ENCODE results near the gene FNDC3A.

FNDC3A gene

DNA sequence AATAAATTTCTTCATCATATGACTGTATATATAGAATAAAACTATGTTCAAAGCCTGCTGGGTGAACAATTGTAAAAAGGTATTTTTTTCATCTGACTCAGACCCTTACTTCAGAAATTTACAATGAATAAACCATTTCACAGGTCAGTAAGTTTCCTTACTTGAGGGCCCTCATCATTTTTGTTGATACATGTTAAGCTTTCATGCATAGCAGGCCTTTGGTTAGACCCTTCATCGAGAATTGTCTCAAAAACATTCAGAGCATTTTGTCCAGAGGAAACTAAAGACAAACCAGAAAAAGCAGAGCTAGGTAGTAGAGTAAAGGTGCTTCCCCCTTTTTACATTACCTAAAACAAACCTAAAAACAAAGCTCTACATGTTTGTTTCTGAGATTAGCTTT lies 46.2 kb downstream of the FNDC3A start:
- no peak for TF ChIP-seq POU2F2 (IDR thresholded peaks at IDR 0.05; ENCODE audit: low read depth, low read length)
- TF ChIP-seq SPI1 (IDR thresholded peaks at IDR 0.05; ENCODE audit: low read depth, low read length), result no peak
- TF ChIP-seq PAX5 (IDR thresholded peaks at IDR 0.05; ENCODE audit: insufficient read depth, low read length, severe bottlenecking), result no peak
- TF ChIP-seq POLR2AphosphoS5 (IDR thresholded peaks at IDR 0.05; ENCODE audit: low read depth, low read length), result no peak
- TF ChIP-seq TAF1 (IDR thresholded peaks at IDR 0.05; ENCODE audit: low read depth, low read length), result no peak
- TF ChIP-seq POLR2A (IDR thresholded peaks at IDR 0.05; ENCODE audit: low read depth, low read length), result no peak
- DNase-seq (ENCODE audit: insufficient read length, low spot score) (no peak), FAIRE-seq (no peak)

GRCh38 chr13:49022472-49023144 lies 46.9 kb downstream of the FNDC3A start:
- no peak for DNase-seq (ENCODE audit: insufficient read length, low spot score)
- TF ChIP-seq TAF1 (IDR thresholded peaks at IDR 0.05; ENCODE audit: low read depth, low read length) (no peak), POLR2AphosphoS5 (IDR thresholded peaks at IDR 0.05; ENCODE audit: low read depth, low read length) (no peak), POLR2A (IDR thresholded peaks at IDR 0.05; ENCODE audit: low read depth, low read length) (no peak), POU2F2 (IDR thresholded peaks at IDR 0.05; ENCODE audit: low read depth, low read length) (no peak), PAX5 (IDR thresholded peaks at IDR 0.05; ENCODE audit: insufficient read depth, low read length, severe bottlenecking) (no peak), SPI1 (IDR thresholded peaks at IDR 0.05; ENCODE audit: low read depth, low read length) (no peak)
- no peak for FAIRE-seq

DNA sequence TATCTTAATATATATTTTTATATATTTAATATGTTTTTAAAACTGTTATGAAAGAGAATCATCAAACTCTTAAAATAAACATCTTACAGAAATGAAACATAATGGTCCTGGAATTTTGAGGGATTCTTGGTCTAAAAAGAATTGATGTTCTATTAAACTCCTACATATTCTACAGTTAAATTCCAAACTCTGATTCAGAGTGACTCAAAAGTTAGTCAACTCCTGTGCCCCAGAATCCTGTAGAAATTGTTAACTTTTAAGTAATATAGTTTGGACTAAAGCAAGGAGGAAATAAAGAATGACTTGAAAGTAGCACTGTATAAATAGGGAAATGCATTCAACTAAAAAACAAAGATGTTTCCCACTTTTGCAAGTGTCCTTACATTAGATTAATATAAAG lies 47.7 kb downstream of the FNDC3A start:
- no peak for FAIRE-seq
- TF ChIP-seq PAX5 (IDR thresholded peaks at IDR 0.05; ENCODE audit: insufficient read depth, low read length, severe bottlenecking), result no peak
- no peak for TF ChIP-seq SPI1 (IDR thresholded peaks at IDR 0.05; ENCODE audit: low read depth, low read length)
- no peak for TF ChIP-seq POU2F2 (IDR thresholded peaks at IDR 0.05; ENCODE audit: low read depth, low read length)
- no peak for TF ChIP-seq POLR2AphosphoS5 (IDR thresholded peaks at IDR 0.05; ENCODE audit: low read depth, low read length)
- TF ChIP-seq POLR2A (IDR thresholded peaks at IDR 0.05; ENCODE audit: low read depth, low read length), result no peak
- no peak for TF ChIP-seq TAF1 (IDR thresholded peaks at IDR 0.05; ENCODE audit: low read depth, low read length)
- DNase-seq (ENCODE audit: insufficient read length, low spot score), result no peak

GRCh38 chr13:49026851-49027250 lies 51.1 kb downstream of the FNDC3A start:
- FAIRE-seq (no peak), DNase-seq (ENCODE audit: insufficient read length, low spot score) (no peak)
- TF ChIP-seq TAF1 (IDR thresholded peaks at IDR 0.05; ENCODE audit: low read depth, low read length) (no peak), POLR2AphosphoS5 (IDR thresholded peaks at IDR 0.05; ENCODE audit: low read depth, low read length) (no peak), SPI1 (IDR thresholded peaks at IDR 0.05; ENCODE audit: low read depth, low read length) (no peak), PAX5 (IDR thresholded peaks at IDR 0.05; ENCODE audit: insufficient read depth, low read length, severe bottlenecking) (no peak), POU2F2 (IDR thresholded peaks at IDR 0.05; ENCODE audit: low read depth, low read length) (no peak), POLR2A (IDR thresholded peaks at IDR 0.05; ENCODE audit: low read depth, low read length) (no peak)

DNA sequence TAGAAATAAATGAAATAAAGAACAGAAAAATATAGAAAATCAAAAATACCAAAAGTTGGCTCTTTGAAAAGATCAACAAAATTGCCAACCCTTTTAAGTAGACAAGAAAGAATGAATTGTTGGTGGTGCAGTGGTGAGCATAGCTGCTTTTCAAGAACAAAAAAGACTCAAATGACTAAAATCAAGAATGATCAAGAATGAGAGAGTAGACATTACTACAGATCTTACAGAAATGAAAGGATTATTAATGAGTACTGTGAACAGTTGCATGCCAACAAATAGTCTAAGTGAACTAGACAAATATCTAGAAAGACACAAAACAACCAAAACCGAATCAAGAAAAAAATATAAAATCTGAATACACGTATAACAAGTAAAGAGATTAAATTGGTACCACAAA lies 53.9 kb downstream of the FNDC3A start:
- no peak for TF ChIP-seq SPI1 (IDR thresholded peaks at IDR 0.05; ENCODE audit: low read depth, low read length)
- TF ChIP-seq TAF1 (IDR thresholded peaks at IDR 0.05; ENCODE audit: low read depth, low read length), result no peak
- TF ChIP-seq PAX5 (IDR thresholded peaks at IDR 0.05; ENCODE audit: insufficient read depth, low read length, severe bottlenecking), result no peak
- TF ChIP-seq POLR2AphosphoS5 (IDR thresholded peaks at IDR 0.05; ENCODE audit: low read depth, low read length), result no peak
- TF ChIP-seq POLR2A (IDR thresholded peaks at IDR 0.05; ENCODE audit: low read depth, low read length), result no peak
- TF ChIP-seq POU2F2 (IDR thresholded peaks at IDR 0.05; ENCODE audit: low read depth, low read length), result no peak
- FAIRE-seq (no peak), DNase-seq (ENCODE audit: insufficient read length, low spot score) (no peak)

GRCh38 chr13:49030213-49030612 lies 54.5 kb downstream of the FNDC3A start:
- DNase-seq (ENCODE audit: insufficient read length, low spot score) (no peak), FAIRE-seq (no peak)
- TF ChIP-seq POU2F2 (IDR thresholded peaks at IDR 0.05; ENCODE audit: low read depth, low read length), result no peak
- TF ChIP-seq POLR2A (IDR thresholded peaks at IDR 0.05; ENCODE audit: low read depth, low read length), result no peak
- no peak for TF ChIP-seq TAF1 (IDR thresholded peaks at IDR 0.05; ENCODE audit: low read depth, low read length)
- TF ChIP-seq PAX5 (IDR thresholded peaks at IDR 0.05; ENCODE audit: insufficient read depth, low read length, severe bottlenecking), result no peak
- TF ChIP-seq POLR2AphosphoS5 (IDR thresholded peaks at IDR 0.05; ENCODE audit: low read depth, low read length), result no peak
- no peak for TF ChIP-seq SPI1 (IDR thresholded peaks at IDR 0.05; ENCODE audit: low read depth, low read length)

GRCh38 chr13:49040872-49041271 lies 65.2 kb downstream of the FNDC3A start:
- TF ChIP-seq POLR2AphosphoS5 (IDR thresholded peaks at IDR 0.05; ENCODE audit: low read depth, low read length) (no peak), POU2F2 (IDR thresholded peaks at IDR 0.05; ENCODE audit: low read depth, low read length) (no peak), TAF1 (IDR thresholded peaks at IDR 0.05; ENCODE audit: low read depth, low read length) (no peak), PAX5 (IDR thresholded peaks at IDR 0.05; ENCODE audit: insufficient read depth, low read length, severe bottlenecking) (no peak), SPI1 (IDR thresholded peaks at IDR 0.05; ENCODE audit: low read depth, low read length) (no peak), POLR2A (IDR thresholded peaks at IDR 0.05; ENCODE audit: low read depth, low read length) (no peak)
- FAIRE-seq (no peak), DNase-seq (ENCODE audit: insufficient read length, low spot score) (no peak)

DNA sequence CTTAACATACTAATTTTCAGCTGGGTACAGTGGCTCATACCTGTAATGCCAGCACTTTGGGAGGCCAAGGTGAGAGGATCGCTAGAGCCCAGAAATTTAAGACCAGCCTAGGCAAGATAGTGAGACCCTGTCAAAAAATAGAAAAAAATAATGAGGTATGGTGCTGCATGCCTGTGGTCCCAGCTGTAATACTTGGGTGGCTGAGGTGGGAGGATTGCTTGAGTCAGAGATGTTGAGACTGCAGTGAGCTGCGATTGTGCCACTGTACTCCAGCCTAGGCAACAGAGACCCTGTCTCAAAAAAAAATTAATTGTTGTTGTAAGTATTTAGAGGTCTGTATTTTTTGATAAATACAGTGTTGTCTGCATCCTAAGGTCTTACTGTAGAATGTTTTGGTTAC lies 66.8 kb downstream of the FNDC3A start:
- TF ChIP-seq SPI1 (IDR thresholded peaks at IDR 0.05; ENCODE audit: low read depth, low read length), result no peak
- no peak for TF ChIP-seq POU2F2 (IDR thresholded peaks at IDR 0.05; ENCODE audit: low read depth, low read length)
- no peak for TF ChIP-seq TAF1 (IDR thresholded peaks at IDR 0.05; ENCODE audit: low read depth, low read length)
- no peak for TF ChIP-seq POLR2A (IDR thresholded peaks at IDR 0.05; ENCODE audit: low read depth, low read length)
- no peak for TF ChIP-seq POLR2AphosphoS5 (IDR thresholded peaks at IDR 0.05; ENCODE audit: low read depth, low read length)
- TF ChIP-seq PAX5 (IDR thresholded peaks at IDR 0.05; ENCODE audit: insufficient read depth, low read length, severe bottlenecking), result no peak
- FAIRE-seq (no peak), DNase-seq (ENCODE audit: insufficient read length, low spot score) (no peak)

GRCh38 chr13:49044008-49044407 lies 68.3 kb downstream of the FNDC3A start:
- TF ChIP-seq POLR2AphosphoS5 (IDR thresholded peaks at IDR 0.05; ENCODE audit: low read depth, low read length), result no peak
- no peak for TF ChIP-seq POU2F2 (IDR thresholded peaks at IDR 0.05; ENCODE audit: low read depth, low read length)
- TF ChIP-seq SPI1 (IDR thresholded peaks at IDR 0.05; ENCODE audit: low read depth, low read length), result no peak
- no peak for TF ChIP-seq PAX5 (IDR thresholded peaks at IDR 0.05; ENCODE audit: insufficient read depth, low read length, severe bottlenecking)
- TF ChIP-seq POLR2A (IDR thresholded peaks at IDR 0.05; ENCODE audit: low read depth, low read length), result no peak
- TF ChIP-seq TAF1 (IDR thresholded peaks at IDR 0.05; ENCODE audit: low read depth, low read length), result no peak
- DNase-seq (ENCODE audit: insufficient read length, low spot score), result no peak
- FAIRE-seq, result no peak
